Activated CD4-positive, alpha-beta T cell treated with anti-CD3 and anti-CD28 coated beads, Interleukin-2, amount 10 ng/mL, durations not matched to agents 7 days and 5 days (primary cell): ENCODE measurements around the gene RAB33A. TPM values are rescaled to one million over a fixed set of nuclear protein-coding genes. Genes with fewer than 3 reads are reported as not detected.
A peak's percentile ranks its signal among the peaks of the same experiment; 100 is the strongest.

Experiments used
- CTCF ChIA-PET: fragments of 350-600 bp; sonication (Branson Sonifier 250); formaldehyde crosslinking; loops from one replicate; lab custom pipeline; 2021; ENCODE audit warnings: antibody characterized with exemption; lab: Charles Lee
- POLR2A ChIA-PET: fragments of 350-600 bp; sonication (Branson Sonifier 250); formaldehyde crosslinking; loops from one replicate; lab custom pipeline; 2021; ENCODE audit warnings: antibody characterized with exemption; lab: Charles Lee
- DNase-seq: peaks from one replicate; pipeline ENCODE4 v3.0.0-alpha.2; 2020
- H3K27ac Mint-ChIP-seq: one replicate; pipeline ENCODE4 v1.8.0; 2021; ENCODE audit warnings: mild to moderate bottlenecking, moderate library complexity, mixed read lengths
- H3K27me3 Mint-ChIP-seq: one replicate; pipeline ENCODE4 v1.8.0; 2021; ENCODE audit warnings: mixed read lengths
- H3K36me3 Mint-ChIP-seq: one replicate; pipeline ENCODE4 v1.8.0; 2021; ENCODE audit warnings: low read depth, mixed read lengths
- H3K4me1 Mint-ChIP-seq: one replicate; pipeline ENCODE4 v1.8.0; 2021; ENCODE audit warnings: mixed read lengths
- H3K4me3 Mint-ChIP-seq: one replicate; pipeline ENCODE4 v1.8.0; 2021; ENCODE audit warnings: mild to moderate bottlenecking, moderate library complexity, mixed read lengths
- H3K9me3 Mint-ChIP-seq: one replicate; pipeline ENCODE4 v1.8.0; 2021; ENCODE audit warnings: mixed read lengths
- total RNA-seq, 2 experiments: library from RNA; stranded (reverse); gene quantifications; one replicate each; pipeline ENCODE4 v1.2.3, GENCODE V29; 2021

Gene RAB33A
- total RNA-seq, 2 experiments from 2014 or later = 20.8 to 21.2 TPM

GRCh38 chrX:130174045-130174704 lies 2.4 kb downstream of the RAB33A start:
- Mint-ChIP-seq H3K4me1 (peaks cover 54% of the 10 kb centered on the region), H3K27ac (peak overlapping the region; percentile 92), H3K9me3 (no peaks in the 10 kb centered on the region), H3K36me3 (peaks cover 29% of the 10 kb centered on the region), H3K4me3 (peak overlapping the region; percentile 87), H3K27me3 (no peaks in the 10 kb centered on the region)
- DNase-seq = no peak
- ChIA-PET CTCF (interaction anchor here (1.2 to 2.4 kb wide), 3 partner anchors 9 to 114 kb away, joined by 3 to 9 read pairs (median 4); partner anchors contain the start of gene AIFM1), POLR2A (no interaction called here)

DNA sequence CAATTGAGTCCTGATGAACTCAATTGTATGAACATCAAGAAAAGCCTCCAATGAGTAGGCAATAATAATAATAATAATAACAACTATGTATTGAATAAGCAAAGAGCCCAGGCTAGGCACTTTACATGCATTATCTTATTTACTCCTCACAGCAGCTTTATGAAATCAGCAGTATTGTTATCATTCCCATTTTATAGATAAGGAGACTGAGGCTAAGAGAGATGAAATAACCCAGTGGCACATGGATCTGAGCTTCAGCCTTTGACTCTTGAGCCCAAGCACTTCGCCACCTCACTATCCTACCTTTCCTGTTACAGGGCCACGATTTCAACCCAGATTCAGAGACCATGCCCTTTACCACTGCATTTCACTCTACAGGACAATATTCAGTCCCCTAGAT lies 3.2 kb downstream of the RAB33A start:
- CTCF ChIA-PET = interaction anchor here (0.6 to 1.2 kb wide), 3 partner anchors 10 to 90 kb away, joined by 3 read pairs; partner anchors contain the start of gene AIFM1

GRCh38 chrX:130176354-130176776 lies 4.6 kb downstream of the RAB33A start:
- Mint-ChIP-seq H3K36me3 (peaks cover 36% of the 10 kb centered on the region), H3K9me3 (no peaks in the 10 kb centered on the region), H3K27ac (peak overlapping the region; percentile 37), H3K4me3 (peak overlapping the region; percentile 6), H3K27me3 (no peaks in the 10 kb centered on the region), H3K4me1 (peaks cover 50% of the 10 kb centered on the region)
- POLR2A ChIA-PET = no interaction called here
- no peak for DNase-seq
- CTCF ChIA-PET = interaction anchor here (0.5 to 1.9 kb wide), 6 partner anchors 10 to 116 kb away, joined by 3 to 6 read pairs (median 4); no protein-coding TSS in a partner anchor

More for the DNA sequence above, 3.2 kb downstream of the RAB33A start:
- Mint-ChIP-seq H3K36me3 (peaks cover 35% of the 10 kb centered on the region), H3K4me3 (peak overlapping the region; percentile 87), H3K9me3 (no peaks in the 10 kb centered on the region), H3K27ac (peak overlapping the region; percentile 31), H3K27me3 (no peaks in the 10 kb centered on the region), H3K4me1 (peaks cover 59% of the 10 kb centered on the region)
- POLR2A ChIA-PET = no interaction called here
- no peak for DNase-seq

- DNase-seq = no peak
- Mint-ChIP-seq H3K27me3 (no peaks in the 10 kb centered on the region), H3K27ac (peak overlapping the region; percentile 37), H3K9me3 (no peaks in the 10 kb centered on the region), H3K36me3 (peaks cover 36% of the 10 kb centered on the region), H3K4me3 (no peak overlapping the region), H3K4me1 (peaks cover 50% of the 10 kb centered on the region)
- ChIA-PET CTCF (interaction anchor here (0.5 to 1.9 kb wide), 6 partner anchors 9 to 116 kb away, joined by 3 to 6 read pairs (median 4); no protein-coding TSS in a partner anchor), POLR2A (no interaction called here)
Measured at GRCh38 chrX:130176942-130177341, 5.2 kb downstream of the RAB33A start.

DNA sequence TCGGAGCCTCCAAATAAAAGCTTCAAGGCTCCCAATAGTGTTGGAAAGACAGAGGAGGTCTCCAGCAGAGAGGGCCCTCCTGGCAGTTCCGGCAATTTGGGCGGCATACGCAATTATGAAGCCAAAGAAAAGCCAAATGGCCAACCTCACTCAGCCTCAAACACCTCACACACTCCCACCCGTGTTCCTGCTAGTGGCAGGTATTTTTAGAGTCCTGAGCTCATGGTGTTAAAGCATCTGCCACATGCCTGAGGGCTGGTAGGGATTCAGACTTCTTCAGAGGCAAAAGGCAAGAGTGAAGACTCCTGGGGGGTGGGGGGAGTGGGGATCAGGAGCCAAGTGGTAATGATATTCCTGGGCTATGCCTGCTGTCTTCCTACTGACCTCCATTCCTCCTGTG lies 7.4 kb downstream of the RAB33A start:
- H3K27me3 Mint-ChIP-seq = no peaks in the 10 kb centered on the region
- H3K27ac Mint-ChIP-seq = peak overlapping the region; percentile 47
- no peak for DNase-seq
- ChIA-PET POLR2A (no interaction called here), CTCF (no interaction called here)
- H3K9me3 Mint-ChIP-seq = no peaks in the 10 kb centered on the region
- no peak overlapping the region for H3K4me3 Mint-ChIP-seq
- peaks cover 53% of the 10 kb centered on the region for H3K4me1 Mint-ChIP-seq
- peaks cover 36% of the 10 kb centered on the region for H3K36me3 Mint-ChIP-seq

DNA sequence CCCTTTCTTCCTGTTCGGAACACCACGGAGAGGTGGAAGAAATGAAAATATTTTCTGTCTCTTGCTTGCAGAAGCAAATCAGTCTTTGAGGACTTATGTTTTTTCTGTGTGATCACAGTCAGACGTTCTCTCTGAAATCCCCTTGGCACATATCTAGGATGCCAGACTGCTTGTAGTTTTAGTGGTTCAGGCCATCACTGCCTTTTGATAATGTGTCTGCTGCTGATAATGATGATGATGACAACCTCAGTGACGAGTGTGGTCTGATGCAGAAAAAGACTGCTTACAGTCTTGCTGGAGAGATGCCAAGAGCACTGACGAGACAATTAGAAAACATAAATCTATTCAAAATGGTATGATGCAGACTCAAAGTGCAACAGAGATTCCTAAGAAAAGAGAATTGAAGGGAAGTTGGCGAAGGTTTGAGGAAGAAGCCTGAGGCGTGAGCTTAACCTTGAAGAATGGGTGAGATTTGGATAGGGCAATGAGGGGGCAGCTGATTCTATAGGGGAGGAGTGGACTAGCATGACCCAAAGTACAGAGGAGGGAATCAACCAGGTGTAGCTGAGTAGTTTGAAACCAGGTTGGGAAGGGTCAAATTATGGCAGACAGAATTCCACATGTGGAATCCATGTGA lies 7.9 kb downstream of the RAB33A start:
- Mint-ChIP-seq H3K4me1 (peaks cover 53% of the 10 kb centered on the region), H3K4me3 (no peak overlapping the region), H3K27ac (peak overlapping the region; percentile 47), H3K27me3 (no peaks in the 10 kb centered on the region), H3K36me3 (peaks cover 39% of the 10 kb centered on the region), H3K9me3 (no peaks in the 10 kb centered on the region)
- ChIA-PET CTCF (interaction anchor here (1.2 to 1.4 kb wide), 4 partner anchors 9 to 100 kb away, joined by 3 to 4 read pairs (median 4); no protein-coding TSS in a partner anchor), POLR2A (no interaction called here)
- no peak for DNase-seq

GRCh38 chrX:130184168-130184567 lies 12.4 kb downstream of the RAB33A start:
- POLR2A ChIA-PET = no interaction called here

GRCh38 chrX:130184857-130185256 lies 13.1 kb downstream of the RAB33A start:
- Mint-ChIP-seq H3K4me1 (peaks cover 28% of the 10 kb centered on the region), H3K4me3 (no peak overlapping the region), H3K9me3 (no peaks in the 10 kb centered on the region), H3K27ac (peak overlapping the region; percentile 60), H3K27me3 (no peaks in the 10 kb centered on the region), H3K36me3 (peaks cover 9% of the 10 kb centered on the region)
- no peak for DNase-seq
- ChIA-PET CTCF (no interaction called here), POLR2A (no interaction called here)

More at GRCh38 chrX:130184168-130184567, 12.4 kb downstream of the RAB33A start:
- H3K27ac Mint-ChIP-seq = peak overlapping the region; percentile 84
- no peaks in the 10 kb centered on the region for H3K27me3 Mint-ChIP-seq
- CTCF ChIA-PET = no interaction called here
- no peak for DNase-seq
- peaks cover 14% of the 10 kb centered on the region for H3K36me3 Mint-ChIP-seq
- H3K9me3 Mint-ChIP-seq = no peaks in the 10 kb centered on the region
- peaks cover 34% of the 10 kb centered on the region for H3K4me1 Mint-ChIP-seq
- peak overlapping the region; percentile 38 for H3K4me3 Mint-ChIP-seq

GRCh38 chrX:130186651-130187050 lies 14.9 kb downstream of the RAB33A start:
- Mint-ChIP-seq H3K4me3 (no peak overlapping the region), H3K9me3 (no peaks in the 10 kb centered on the region)
- CTCF ChIA-PET = interaction anchor here (0.8 to 1.5 kb wide), 3 partner anchors 10 to 17 kb away, joined by 3 to 4 read pairs (median 4); no protein-coding TSS in a partner anchor

GRCh38 chrX:130190801-130191200 lies 19.0 kb downstream of the RAB33A start:
- POLR2A ChIA-PET = no interaction called here
- CTCF ChIA-PET = interaction anchor here (2.9 kb wide), 1 partner anchor 110 kb away, joined by 17 read pairs; no protein-coding TSS in a partner anchor
- no peak for DNase-seq
- Mint-ChIP-seq H3K4me3 (no peak overlapping the region), H3K27me3 (peaks cover 5% of the 10 kb centered on the region), H3K36me3 (no peaks in the 10 kb centered on the region), H3K9me3 (no peaks in the 10 kb centered on the region), H3K27ac (no peak overlapping the region), H3K4me1 (peaks cover 8% of the 10 kb centered on the region)

More at GRCh38 chrX:130186651-130187050, 14.9 kb downstream of the RAB33A start:
- peaks cover 7% of the 10 kb centered on the region for H3K36me3 Mint-ChIP-seq
- no peaks in the 10 kb centered on the region for H3K27me3 Mint-ChIP-seq
- POLR2A ChIA-PET = no interaction called here
- peak overlapping the region; percentile 62 for H3K27ac Mint-ChIP-seq
- peaks cover 26% of the 10 kb centered on the region for H3K4me1 Mint-ChIP-seq
- DNase-seq = no peak

DNA sequence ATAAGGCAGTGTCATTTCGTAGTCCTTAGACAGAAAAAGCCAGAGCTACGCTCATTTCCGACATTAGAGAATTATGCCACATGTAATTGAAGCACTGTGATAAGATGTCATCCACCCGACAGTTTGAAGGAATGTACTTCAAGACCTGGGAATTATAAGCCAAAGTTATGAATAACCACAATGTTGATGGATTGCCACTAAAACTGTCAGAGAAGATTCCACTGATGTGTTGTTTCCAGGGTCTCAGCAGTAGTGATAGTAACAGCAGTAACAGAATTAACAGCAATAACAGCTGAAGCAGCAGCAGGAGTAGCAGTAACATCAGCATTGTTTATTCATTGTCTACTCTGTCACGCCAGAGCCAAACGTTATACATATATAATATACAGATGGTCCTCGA lies 24.7 kb downstream of the RAB33A start:
- Mint-ChIP-seq H3K9me3 (no peaks in the 10 kb centered on the region), H3K4me1 (peaks cover 3% of the 10 kb centered on the region), H3K27ac (no peak overlapping the region), H3K36me3 (no peaks in the 10 kb centered on the region), H3K4me3 (no peak overlapping the region), H3K27me3 (peaks cover 5% of the 10 kb centered on the region)
- ChIA-PET POLR2A (no interaction called here), CTCF (interaction anchor here (1.6 kb wide), 1 partner anchor 10 kb away, joined by 4 read pairs; no protein-coding TSS in a partner anchor)
- no peak for DNase-seq

DNA sequence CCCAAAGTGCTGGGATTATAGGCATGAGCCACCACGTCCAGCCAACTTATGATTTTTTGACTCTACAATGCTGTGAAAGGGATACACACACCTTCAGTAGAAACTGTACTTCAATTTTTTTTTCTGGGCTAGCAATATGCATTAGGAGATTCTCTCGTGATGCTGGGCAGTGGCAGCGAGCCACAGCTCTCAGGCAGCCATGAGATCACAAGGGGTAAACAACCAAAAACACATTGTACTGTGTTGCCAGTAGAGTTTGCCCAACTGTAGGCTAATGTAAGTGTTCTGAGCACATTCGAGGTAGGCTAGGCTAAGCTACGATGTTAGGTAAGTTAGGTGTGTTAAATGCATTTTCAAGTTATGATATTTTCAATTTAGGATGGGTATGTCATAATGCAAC lies 25.7 kb downstream of the RAB33A start:
- Mint-ChIP-seq H3K9me3 (no peaks in the 10 kb centered on the region), H3K4me1 (peaks cover under 1% of the 10 kb centered on the region), H3K27ac (no peak overlapping the region), H3K27me3 (peaks cover 5% of the 10 kb centered on the region), H3K36me3 (no peaks in the 10 kb centered on the region), H3K4me3 (no peak overlapping the region)
- ChIA-PET POLR2A (no interaction called here), CTCF (interaction anchor here (0.9 to 1.6 kb wide), 2 partner anchors 11 to 137 kb away, joined by 3 to 4 read pairs; no protein-coding TSS in a partner anchor)
- no peak for DNase-seq

DNA sequence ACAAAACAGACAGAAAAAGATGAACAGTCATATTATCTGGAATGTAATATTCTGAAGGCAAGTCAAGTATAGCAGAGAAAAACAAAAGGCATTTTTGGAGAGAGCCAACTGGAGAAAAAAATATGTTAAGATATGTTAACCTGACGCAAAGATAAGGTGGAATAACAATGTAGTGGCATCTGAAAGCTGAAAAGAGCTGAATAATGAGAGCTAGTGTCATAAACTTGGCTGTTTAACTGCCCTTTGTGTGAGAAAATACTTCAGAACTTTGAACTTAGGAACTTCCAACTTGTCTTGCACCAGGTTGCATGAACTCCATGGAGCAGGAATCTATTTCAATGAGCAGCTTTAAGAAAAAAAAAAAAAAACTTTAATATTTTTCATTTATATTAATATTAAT lies 32.9 kb downstream of the RAB33A start:
- no peak for DNase-seq
- no peaks in the 10 kb centered on the region for H3K4me1 Mint-ChIP-seq
- H3K27ac Mint-ChIP-seq = no peak overlapping the region
- no peak overlapping the region for H3K4me3 Mint-ChIP-seq
- H3K27me3 Mint-ChIP-seq = no peaks in the 10 kb centered on the region
- H3K9me3 Mint-ChIP-seq = no peaks in the 10 kb centered on the region
- peaks cover 9% of the 10 kb centered on the region for H3K36me3 Mint-ChIP-seq
- CTCF ChIA-PET = no interaction called here
- POLR2A ChIA-PET = no interaction called here
